SU-DHL-6 (cell line): ENCODE data around the gene OR6K2.

Experiments used
- EZH2phosphoT487 ChIP-seq: fragments of 200-600 bp; sonication (generic), shearing (Covaris generic); conservative IDR thresholded peaks from 2 replicates; pipeline ENCODE4 v1.6.1; 2018; ENCODE audit warnings: mild to moderate bottlenecking, antibody characterized with exemption, low read length, moderate library complexity, mixed read lengths
- TF ChIP-seq, protein P1 (sequence below): fragments of 200-600 bp; sonication (generic); IDR thresholded peaks from one replicate; pipeline ENCODE4 v1.5.1; 2017; ENCODE audit warnings: antibody characterized with exemption, mild to moderate bottlenecking, low read length, moderate library complexity; ENCODE audit not compliant: insufficient read depth, poor library complexity, severe bottlenecking

- TF ChIP-seq, protein P1, sequence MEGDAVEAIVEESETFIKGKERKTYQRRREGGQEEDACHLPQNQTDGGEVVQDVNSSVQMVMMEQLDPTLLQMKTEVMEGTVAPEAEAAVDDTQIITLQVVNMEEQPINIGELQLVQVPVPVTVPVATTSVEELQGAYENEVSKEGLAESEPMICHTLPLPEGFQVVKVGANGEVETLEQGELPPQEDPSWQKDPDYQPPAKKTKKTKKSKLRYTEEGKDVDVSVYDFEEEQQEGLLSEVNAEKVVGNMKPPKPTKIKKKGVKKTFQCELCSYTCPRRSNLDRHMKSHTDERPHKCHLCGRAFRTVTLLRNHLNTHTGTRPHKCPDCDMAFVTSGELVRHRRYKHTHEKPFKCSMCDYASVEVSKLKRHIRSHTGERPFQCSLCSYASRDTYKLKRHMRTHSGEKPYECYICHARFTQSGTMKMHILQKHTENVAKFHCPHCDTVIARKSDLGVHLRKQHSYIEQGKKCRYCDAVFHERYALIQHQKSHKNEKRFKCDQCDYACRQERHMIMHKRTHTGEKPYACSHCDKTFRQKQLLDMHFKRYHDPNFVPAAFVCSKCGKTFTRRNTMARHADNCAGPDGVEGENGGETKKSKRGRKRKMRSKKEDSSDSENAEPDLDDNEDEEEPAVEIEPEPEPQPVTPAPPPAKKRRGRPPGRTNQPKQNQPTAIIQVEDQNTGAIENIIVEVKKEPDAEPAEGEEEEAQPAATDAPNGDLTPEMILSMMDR: no peak
- no peak for TF ChIP-seq EZH2phosphoT487
These were observed 5.9 kb downstream of the OR6K2 start for GRCh38 chr1:158694596-158694995.
